Small intestine (tissue), 7 donors: Measurements from ENCODE around the gene NRXN3. TPM values are rescaled to one million over a fixed set of nuclear protein-coding genes. Genes with fewer than 3 reads are reported as not detected.
A peak's percentile ranks its signal among the peaks of the same experiment; 100 is the strongest.

Source experiments
- DNase-seq, 2 donors: peaks; one replicate each; pipeline versions ENCODE4 v3.0.0 to v3.0.0-alpha.2; 2013
- FAIRE-seq: peaks from 2 replicates; lab custom pipeline; 2012; peaks lifted over from hg19 to GRCh38; lab: Jason Lieb, UNC
- H3K27ac ChIP-seq, 3 donors: one replicate each; pipeline ENCODE4 v1.5.1; 2013; ENCODE audit warnings: low read length in 2 of 3, mild to moderate bottlenecking in 2 of 3, control low read depth in 1 of 3, inconsistent platforms in 1 of 3, low read depth in 1 of 3, moderate library complexity in 1 of 3
- H3K27me3 ChIP-seq, 3 donors: one replicate each; pipeline ENCODE4 v1.6.1; 2013; ENCODE audit warnings: low read length in 3 of 3, inconsistent platforms in 1 of 3; ENCODE audit not compliant: control insufficient read depth in 3 of 3, insufficient read depth in 3 of 3
- H3K36me3 ChIP-seq, 3 donors: one replicate each; pipeline ENCODE4 v1.6.1; 2013; ENCODE audit warnings: low read length in 3 of 3, inconsistent platforms in 1 of 3, low read depth in 1 of 3, mild to moderate bottlenecking in 1 of 3, moderate library complexity in 1 of 3; ENCODE audit not compliant: control insufficient read depth in 3 of 3, insufficient read depth in 2 of 3
- H3K4me1 ChIP-seq, 3 donors: one replicate each; pipeline ENCODE4 v1.6.1; 2013; ENCODE audit warnings: low read length in 2 of 3, inconsistent platforms in 1 of 3, low read depth in 1 of 3, mild to moderate bottlenecking in 1 of 3, moderate library complexity in 1 of 3; ENCODE audit not compliant: control insufficient read depth in 3 of 3, insufficient read depth in 2 of 3
- H3K4me3 ChIP-seq, 3 donors: one replicate each; pipeline ENCODE4 v1.5.1; 2013; ENCODE audit warnings: low read length in 3 of 3, control low read depth in 1 of 3, inconsistent platforms in 1 of 3, low read depth in 1 of 3, mild to moderate bottlenecking in 1 of 3, moderate library complexity in 1 of 3
- H3K9me3 ChIP-seq, 2 donors: one replicate each; pipeline ENCODE4 v1.6.1; 2013; ENCODE audit warnings: low read depth in 1 of 2, low read length in 1 of 2; ENCODE audit not compliant: control insufficient read depth in 2 of 2, insufficient read depth in 1 of 2
- WGBS, 3 donors: extraction: QIAGEN DNeasy Blood & Tissue Kit; methylation state at CpG; one replicate each; pipeline ENCODE4 v1.1.7; 2013; 5-methylcytosine and 5-hydroxymethylcytosine counted together
- polyA plus RNA-seq, 4 donors: library from polyadenylated mRNA; stranded (reverse) in 3 of 4; unstranded in 1 of 4; fragments of 200-250 nt in 3 of 4; fragments of 120-200 nt in 1 of 4; gene quantifications; one replicate each; pipeline versions ENCODE4 v1.2.1 to v1.2.3, GENCODE V29; 2013
- donor health status: healthy with polysubstance abuse.
- donor health status: control.
- donor health status: control.
- donor health status: Bipolar disorder and iron deficiency.
- donor health status: healthy.

NRXN3 gene
- polyA plus RNA-seq, 4 donors: 2.3 TPM; not detected in 2

- Histone ChIP-seq H3K27me3 (no peaks in the 10 kb centered on the region), H3K36me3 (no peaks in the 10 kb centered on the region), H3K27ac (no peak overlapping the region), H3K4me1 (no peaks in the 10 kb centered on the region), H3K4me3 (no peak overlapping the region), H3K9me3 (no peaks in the 10 kb centered on the region)
- 55 to 75% (median 62%) methylated on average over 2 of the region's 2 CpGs for WGBS, 3 donors
- FAIRE-seq: no peak
- DNase-seq: no peak
These were observed 812.4 kb downstream of the NRXN3 start for GRCh38 chr14:78982551-78982950.

- WGBS, 3 donors: 76 to 82% (median 76%) methylated on average over 2 of the region's 2 CpGs
- H3K27ac ChIP-seq: no peak overlapping the region
- FAIRE-seq (no peak), DNase-seq (no peak)
- peaks cover 0 to 2% (median 0%) of the 10 kb centered on the region in 3 donors for H3K27me3 ChIP-seq
- no peaks in the 10 kb centered on the region for H3K4me1 ChIP-seq
- H3K36me3 ChIP-seq: no peaks in the 10 kb centered on the region
- no peak overlapping the region for H3K4me3 ChIP-seq
- no peaks in the 10 kb centered on the region for H3K9me3 ChIP-seq
These were observed 813.0 kb downstream of the NRXN3 start for GRCh38 chr14:78983126-78983525.

- H3K27ac ChIP-seq: no peak overlapping the region
- H3K4me3 ChIP-seq: no peak overlapping the region
- H3K4me1 ChIP-seq: no peaks in the 10 kb centered on the region
- no peaks in the 10 kb centered on the region for H3K9me3 ChIP-seq
- H3K36me3 ChIP-seq: no peaks in the 10 kb centered on the region
- WGBS, 3 donors: 66 to 78% (median 71%) methylated on average over 5 of the region's 5 CpGs
- H3K27me3 ChIP-seq: peaks cover 0 to 2% (median 0%) of the 10 kb centered on the region in 3 donors
- DNase-seq (no peak), FAIRE-seq (no peak)
These were observed 815.7 kb downstream of the NRXN3 start for GRCh38 chr14:78985668-78986381.

- no peak for FAIRE-seq
- 52 to 62% (median 53%) methylated on average over 6 of the region's 6 CpGs for WGBS, 3 donors
These were observed 816.8 kb downstream of the NRXN3 start for GRCh38 chr14:78986989-78987388.

GRCh38 chr14:78989221-78989620 lies 819.0 kb downstream of the NRXN3 start:
- Histone ChIP-seq H3K36me3 (no peaks in the 10 kb centered on the region), H3K4me1 (no peaks in the 10 kb centered on the region), H3K9me3 (no peaks in the 10 kb centered on the region), H3K27me3 (peaks cover 0 to 2% (median 0%) of the 10 kb centered on the region in 3 donors), H3K27ac (no peak overlapping the region), H3K4me3 (no peak overlapping the region)
- DNase-seq: no peak
- no peak for FAIRE-seq
- WGBS, 3 donors: 66 to 75% (median 69%) methylated on average over 3 of the region's 3 CpGs

More at GRCh38 chr14:78986989-78987388, 816.8 kb downstream of the NRXN3 start:
- Histone ChIP-seq H3K27me3 (peaks cover 0 to 2% (median 0%) of the 10 kb centered on the region in 3 donors), H3K4me1 (no peaks in the 10 kb centered on the region), H3K27ac (no peak overlapping the region), H3K36me3 (no peaks in the 10 kb centered on the region), H3K9me3 (no peaks in the 10 kb centered on the region), H3K4me3 (no peak overlapping the region)
- DNase-seq: no peak

- Histone ChIP-seq H3K9me3 (no peaks in the 10 kb centered on the region), H3K4me3 (no peak overlapping the region), H3K27ac (no peak overlapping the region), H3K4me1 (no peaks in the 10 kb centered on the region), H3K36me3 (no peaks in the 10 kb centered on the region), H3K27me3 (peaks cover 0 to under 1% (median 0%) of the 10 kb centered on the region in 3 donors)
- FAIRE-seq (no peak), DNase-seq (no peak)
- 80 to 87% (median 81%) methylated on average over 2 of the region's 2 CpGs for WGBS, 3 donors
These were observed 822.7 kb downstream of the NRXN3 start for GRCh38 chr14:78992867-78993266.

- FAIRE-seq (no peak), DNase-seq (peak in 1 of 2 donors; percentile 31)
- Histone ChIP-seq H3K4me3 (no peak overlapping the region), H3K27ac (peak overlapping the region in 1 of 3 donors; percentile 37), H3K36me3 (no peaks in the 10 kb centered on the region), H3K4me1 (no peaks in the 10 kb centered on the region), H3K27me3 (no peaks in the 10 kb centered on the region), H3K9me3 (no peaks in the 10 kb centered on the region)
- 68 to 77% (median 73%) methylated on average over 1 of the region's 1 CpG for WGBS, 3 donors
These were observed 827.6 kb downstream of the NRXN3 start for GRCh38 chr14:78997811-78998210.

- DNase-seq (no peak), FAIRE-seq (no peak)
- no peaks in the 10 kb centered on the region for H3K4me1 ChIP-seq
- WGBS, 3 donors: 84 to 92% (median 89%) methylated on average over 2 of the region's 2 CpGs
- no peaks in the 10 kb centered on the region for H3K27me3 ChIP-seq
- H3K27ac ChIP-seq: no peak overlapping the region
- H3K36me3 ChIP-seq: no peaks in the 10 kb centered on the region
- H3K4me3 ChIP-seq: no peak overlapping the region
- no peaks in the 10 kb centered on the region for H3K9me3 ChIP-seq
These were observed 839.1 kb downstream of the NRXN3 start for GRCh38 chr14:79009286-79009685.
